Measurements from ENCODE around the gene TATDN3. TPM values are rescaled to one million over a fixed set of nuclear protein-coding genes. Genes with fewer than 3 reads are reported as not detected.

Gene TATDN3
- total RNA-seq, 1 experiment from 2014 or later, result 16.3 TPM

DNA sequence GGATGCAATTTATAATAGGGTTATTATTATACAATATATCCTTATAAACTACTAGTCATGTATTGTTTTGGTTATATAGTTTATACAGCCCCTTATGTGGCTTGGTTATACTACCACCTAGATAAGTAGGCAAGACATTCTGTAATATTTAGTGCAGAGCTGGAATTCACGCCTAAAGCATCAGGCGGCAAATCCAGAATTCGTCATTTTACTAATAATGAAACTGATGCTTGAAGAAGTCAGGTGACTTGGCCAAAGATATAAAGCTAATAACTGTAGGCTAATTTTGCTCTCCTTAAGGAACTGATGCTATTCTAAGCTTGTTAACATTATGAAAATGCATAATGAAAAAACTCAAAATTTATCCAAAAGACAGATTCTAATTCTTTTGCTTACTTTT, 10.9 kb upstream of the TATDN3 start:
- H3K9ac ChIP-seq (ENCODE audit: low read length), result no peak overlapping the region
- H3K9me2 ChIP-seq (ENCODE audit: insufficient read depth), result no peaks in the 10 kb centered on the region
- H3K9me3 ChIP-seq (ENCODE audit: control insufficient read depth in 1 of 2, insufficient read depth in 1 of 2, low read depth in 1 of 2, low read length in 2 of 2), result no peaks in the 10 kb centered on the region
- H3K4me2 ChIP-seq (ENCODE audit: low read length), result no peak overlapping the region
- no peak overlapping the region for H3K4me3 ChIP-seq (replicated peaks in 1 of 2; ENCODE audit: low read depth in 1 of 2, low read length in 2 of 2)
- H3K4me1 ChIP-seq (ENCODE audit: control insufficient read depth in 1 of 2, insufficient read depth in 2 of 2, low read length in 2 of 2), result no peaks in the 10 kb centered on the region
- ATAC-seq (no peak), DNase-seq (ENCODE audit: low read depth, low spot score) (no peak)
- H3K79me2 ChIP-seq (ENCODE audit: insufficient read depth, low read length), result no peaks in the 10 kb centered on the region; the same call in 1 of the 2 replicates
- peaks cover 10 to 22% of the 10 kb centered on the region in 2 experiments for H3K36me3 ChIP-seq (ENCODE audit: control insufficient read depth in 1 of 2, insufficient read depth in 2 of 2, low read length in 2 of 2)
- H4K20me1 ChIP-seq (ENCODE audit: insufficient read depth), result no peaks in the 10 kb centered on the region
- H3K27me3 ChIP-seq (ENCODE audit: insufficient read depth, low read length), result no peaks in the 10 kb centered on the region
- no TSS peak for BruUV-seq (replicated peaks)
- H2AFZ ChIP-seq (ENCODE audit: low read depth, low read length, poor library complexity, severe bottlenecking), result no peak overlapping the region
- H3K27ac ChIP-seq (ENCODE audit: low read depth, low read length), result no peak overlapping the region
- intact Hi-C loops (cut with micrococcal nuclease), result loop anchor here (5.0 to 10.0 kb wide), 3 partner anchors 173 to 1098 kb away; partner anchors contain the start of gene ATF3
- no peak for TF ChIP-seq SP1 (IDR thresholded peaks at IDR 0.05; ENCODE audit: low read depth)
- TF ChIP-seq, protein P1, sequence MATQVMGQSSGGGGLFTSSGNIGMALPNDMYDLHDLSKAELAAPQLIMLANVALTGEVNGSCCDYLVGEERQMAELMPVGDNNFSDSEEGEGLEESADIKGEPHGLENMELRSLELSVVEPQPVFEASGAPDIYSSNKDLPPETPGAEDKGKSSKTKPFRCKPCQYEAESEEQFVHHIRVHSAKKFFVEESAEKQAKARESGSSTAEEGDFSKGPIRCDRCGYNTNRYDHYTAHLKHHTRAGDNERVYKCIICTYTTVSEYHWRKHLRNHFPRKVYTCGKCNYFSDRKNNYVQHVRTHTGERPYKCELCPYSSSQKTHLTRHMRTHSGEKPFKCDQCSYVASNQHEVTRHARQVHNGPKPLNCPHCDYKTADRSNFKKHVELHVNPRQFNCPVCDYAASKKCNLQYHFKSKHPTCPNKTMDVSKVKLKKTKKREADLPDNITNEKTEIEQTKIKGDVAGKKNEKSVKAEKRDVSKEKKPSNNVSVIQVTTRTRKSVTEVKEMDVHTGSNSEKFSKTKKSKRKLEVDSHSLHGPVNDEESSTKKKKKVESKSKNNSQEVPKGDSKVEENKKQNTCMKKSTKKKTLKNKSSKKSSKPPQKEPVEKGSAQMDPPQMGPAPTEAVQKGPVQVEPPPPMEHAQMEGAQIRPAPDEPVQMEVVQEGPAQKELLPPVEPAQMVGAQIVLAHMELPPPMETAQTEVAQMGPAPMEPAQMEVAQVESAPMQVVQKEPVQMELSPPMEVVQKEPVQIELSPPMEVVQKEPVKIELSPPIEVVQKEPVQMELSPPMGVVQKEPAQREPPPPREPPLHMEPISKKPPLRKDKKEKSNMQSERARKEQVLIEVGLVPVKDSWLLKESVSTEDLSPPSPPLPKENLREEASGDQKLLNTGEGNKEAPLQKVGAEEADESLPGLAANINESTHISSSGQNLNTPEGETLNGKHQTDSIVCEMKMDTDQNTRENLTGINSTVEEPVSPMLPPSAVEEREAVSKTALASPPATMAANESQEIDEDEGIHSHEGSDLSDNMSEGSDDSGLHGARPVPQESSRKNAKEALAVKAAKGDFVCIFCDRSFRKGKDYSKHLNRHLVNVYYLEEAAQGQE (IDR thresholded peaks at IDR 0.05; ENCODE audit: low read depth), result no peak
- TF ChIP-seq, protein P2, sequence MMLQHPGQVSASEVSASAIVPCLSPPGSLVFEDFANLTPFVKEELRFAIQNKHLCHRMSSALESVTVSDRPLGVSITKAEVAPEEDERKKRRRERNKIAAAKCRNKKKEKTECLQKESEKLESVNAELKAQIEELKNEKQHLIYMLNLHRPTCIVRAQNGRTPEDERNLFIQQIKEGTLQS (IDR thresholded peaks at IDR 0.05), result no peak
- no peak for TF ChIP-seq SRF (IDR thresholded peaks at IDR 0.05; ENCODE audit: low read depth)
- TF ChIP-seq POLR2AphosphoS5 (IDR thresholded peaks at IDR 0.05; ENCODE audit: low read depth, low read length), result no peak
- TF ChIP-seq, protein P3, sequence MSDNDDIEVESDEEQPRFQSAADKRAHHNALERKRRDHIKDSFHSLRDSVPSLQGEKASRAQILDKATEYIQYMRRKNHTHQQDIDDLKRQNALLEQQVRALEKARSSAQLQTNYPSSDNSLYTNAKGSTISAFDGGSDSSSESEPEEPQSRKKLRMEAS (IDR thresholded peaks at IDR 0.05), result no peak
- TF ChIP-seq ZFX (IDR thresholded peaks at IDR 0.05), result no peak
- no peak for TF ChIP-seq ELF1 (IDR thresholded peaks at IDR 0.05; ENCODE audit: borderline replicate concordance, low read depth)
- no peak for TF ChIP-seq EZH2 (IDR thresholded peaks at IDR 0.05)
- TF ChIP-seq ZNF274 (IDR thresholded peaks at IDR 0.05; ENCODE audit: low read depth, low read length), result no peak
- TF ChIP-seq POLR2A (IDR thresholded peaks at IDR 0.05; ENCODE audit: borderline replicate concordance, extremely low read depth, insufficient read depth, insufficient read length), result no peak
- no peak for TF ChIP-seq SIN3A (IDR thresholded peaks at IDR 0.05; ENCODE audit: low read depth)
- no peak for TF ChIP-seq EGR1 (IDR thresholded peaks at IDR 0.05; ENCODE audit: low read depth)
- TF ChIP-seq, protein P4, sequence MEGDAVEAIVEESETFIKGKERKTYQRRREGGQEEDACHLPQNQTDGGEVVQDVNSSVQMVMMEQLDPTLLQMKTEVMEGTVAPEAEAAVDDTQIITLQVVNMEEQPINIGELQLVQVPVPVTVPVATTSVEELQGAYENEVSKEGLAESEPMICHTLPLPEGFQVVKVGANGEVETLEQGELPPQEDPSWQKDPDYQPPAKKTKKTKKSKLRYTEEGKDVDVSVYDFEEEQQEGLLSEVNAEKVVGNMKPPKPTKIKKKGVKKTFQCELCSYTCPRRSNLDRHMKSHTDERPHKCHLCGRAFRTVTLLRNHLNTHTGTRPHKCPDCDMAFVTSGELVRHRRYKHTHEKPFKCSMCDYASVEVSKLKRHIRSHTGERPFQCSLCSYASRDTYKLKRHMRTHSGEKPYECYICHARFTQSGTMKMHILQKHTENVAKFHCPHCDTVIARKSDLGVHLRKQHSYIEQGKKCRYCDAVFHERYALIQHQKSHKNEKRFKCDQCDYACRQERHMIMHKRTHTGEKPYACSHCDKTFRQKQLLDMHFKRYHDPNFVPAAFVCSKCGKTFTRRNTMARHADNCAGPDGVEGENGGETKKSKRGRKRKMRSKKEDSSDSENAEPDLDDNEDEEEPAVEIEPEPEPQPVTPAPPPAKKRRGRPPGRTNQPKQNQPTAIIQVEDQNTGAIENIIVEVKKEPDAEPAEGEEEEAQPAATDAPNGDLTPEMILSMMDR (IDR thresholded peaks at IDR 0.05 in 2 of 3, conservative IDR thresholded peaks at IDR 0.05 in 1 of 3; ENCODE audit: borderline replicate concordance in 1 of 3, insufficient read depth in 1 of 3, low read depth in 2 of 3, low read length in 2 of 3), result no peak
- TF ChIP-seq FOSL1 (IDR thresholded peaks at IDR 0.05; ENCODE audit: low read depth), result no peak
- no peak for TF ChIP-seq TCF7L2 (IDR thresholded peaks at IDR 0.05; ENCODE audit: borderline replicate concordance, extremely low read depth, insufficient read depth, insufficient read length)
- ChIA-PET RAD21 (ENCODE audit: low non-redundant PET in 1 of 2, low total read pairs in 2 of 2, uncharacterized antibody in 2 of 2, unreplicated experiment in 2 of 2) (no interaction called here), POLR2A (no interaction called here), CTCF (interaction anchor here (1.2 to 2.2 kb wide), 4 partner anchors 114 to 325 kb away, joined by 3 to 7 read pairs (median 6); no protein-coding TSS in a partner anchor)
